PC-9 (cell line): ENCODE data around the gene HNRNPF. TPM values are rescaled to one million over a fixed set of nuclear protein-coding genes. Genes with fewer than 3 reads are reported as not detected.

Experiments used
- BruUV-seq: library from RNA; stranded (reverse); fragments of 400-500 nt; replicated peaks from 2 replicates; lab custom pipeline; 2021; lab: Mats Ljungman, UMichigan
- CTCF ChIA-PET: fragments of 300-600 bp; sonication (Branson Sonifier 250); formaldehyde crosslinking; loops from one replicate; lab custom pipeline; 2022; ENCODE audit warnings: antibody characterized with exemption; lab: Charles Lee
- POLR2A ChIA-PET: fragments of 300-600 bp; sonication (Branson Sonifier 250); formaldehyde crosslinking; loops from one replicate; lab custom pipeline; 2022; ENCODE audit warnings: antibody characterized with exemption; ENCODE audit not compliant: unreplicated experiment; lab: Charles Lee
- DNase-seq, 2 experiments: peaks; one replicate each; pipeline versions ENCODE4 v3.0.0 to v3.0.0-alpha.2; 2015 to 2022; ENCODE audit warnings: mixed read lengths in 1 of 2
- H2AFZ ChIP-seq: fragments of 200-600 bp; sonication (generic); 2 replicates; pipeline ENCODE4 v1.8.1; 2017; ENCODE audit warnings: antibody characterized with exemption
- H3F3A ChIP-seq: fragments of 200-600 bp; sonication (generic); 2 replicates; pipeline ENCODE4 v1.8.1; 2017; ENCODE audit warnings: antibody characterized with exemption, mild to moderate bottlenecking, low read depth; ENCODE audit not compliant: insufficient read depth
- H3K27ac ChIP-seq: fragments of 200-600 bp; sonication (generic); 2 replicates; pipeline ENCODE4 v1.6.1; 2016; ENCODE audit warnings: mixed run types
- H3K27me3 ChIP-seq: fragments of 200-600 bp; sonication (generic); 2 replicates; pipeline ENCODE4 v1.6.1; 2016; ENCODE audit warnings: low read depth, mixed run types; ENCODE audit not compliant: insufficient read depth
- H3K36me3 ChIP-seq: fragments of 200-600 bp; sonication (generic); 2 replicates; pipeline ENCODE4 v1.6.1; 2016; ENCODE audit warnings: low read depth, mixed run types
- H3K4me1 ChIP-seq: fragments of 200-600 bp; sonication (generic); replicated peaks from 2 replicates; pipeline ENCODE4 v1.6.1; 2016; ENCODE audit warnings: mixed run types; ENCODE audit not compliant: insufficient read depth
- H3K4me2 ChIP-seq: fragments of 200-600 bp; sonication (generic); 2 replicates; pipeline ENCODE4 v1.6.1; 2017; ENCODE audit warnings: mixed run types
- H3K4me3 ChIP-seq: fragments of 200-600 bp; sonication (generic); 2 replicates; pipeline ENCODE4 v1.6.1; 2016; ENCODE audit warnings: mixed run types
- H3K79me2 ChIP-seq: fragments of 200-600 bp; sonication (generic); 2 replicates; pipeline ENCODE4 v1.6.1; 2017; ENCODE audit warnings: low read depth, mixed run types
- H3K9me2 ChIP-seq: fragments of 200-600 bp; sonication (generic); 2 replicates; pipeline ENCODE4 v1.8.1; 2017; ENCODE audit warnings: mild to moderate bottlenecking; ENCODE audit not compliant: insufficient read depth
- H3K9me3 ChIP-seq: fragments of 200-600 bp; sonication (generic); 2 replicates; pipeline ENCODE4 v1.8.1; 2016; ENCODE audit warnings: low read depth; ENCODE audit not compliant: insufficient read depth
- H4K20me1 ChIP-seq: fragments of 200-600 bp; sonication (generic); 2 replicates; pipeline ENCODE4 v1.8.1; 2017; ENCODE audit not compliant: insufficient read depth
- CTCF ChIP-seq: fragments of 200-600 bp; sonication (generic); conservative IDR thresholded peaks from 2 replicates; pipeline ENCODE4 v1.6.1; 2017; ENCODE audit warnings: mixed run types, antibody characterized with exemption, mild to moderate bottlenecking, moderate library complexity
- EZH2 ChIP-seq: fragments of 200-600 bp; sonication (generic); IDR thresholded peaks from 2 replicates; pipeline ENCODE4 v1.8.0; 2017; ENCODE audit warnings: antibody characterized with exemption, low read depth
- intact Hi-C: fragments of 100-400 bp; cut with micrococcal nuclease; formaldehyde crosslinking; loops from one replicate; pipeline ENCODE4 v1.10.0; 2022; ENCODE audit not compliant: unreplicated experiment
- total RNA-seq: library from RNA; stranded (reverse); gene quantifications from 2 replicates; pipeline ENCODE4 v1.2.3, GENCODE V29; 2021

Gene HNRNPF
- total RNA-seq, 1 experiment from 2014 or later, result 337 TPM

GRCh38 chr10:43371418-43371817, 37.6 kb downstream of the HNRNPF start, which contains the start of gene FXYD4:
Gene FXYD4 (plus strand): TSS chr10:43371636. CDS start chr10:43373747, 2,111 bp downstream.
- TF ChIP-seq EZH2, result no peak
- TF ChIP-seq CTCF, result no peak
- Histone ChIP-seq H3K27me3 (no peaks in the 10 kb centered on the region), H3K4me1 (peaks cover 8% of the 10 kb centered on the region), H3K36me3 (no peaks in the 10 kb centered on the region), H3K9me2 (no peaks in the 10 kb centered on the region), H4K20me1 (no peaks in the 10 kb centered on the region), H2AFZ (no peak within 1 kb of the TSS), H3K4me2 (no peak within 1 kb of the TSS), H3K79me2 (no peaks in the 10 kb centered on the region), H3K4me3 (no peak within 1 kb of the TSS), H3F3A (no peaks in the 10 kb centered on the region), H3K27ac (no peak within 1 kb of the TSS), H3K9me3 (no peaks in the 10 kb centered on the region)
- ChIA-PET CTCF (no interaction called here), POLR2A (no interaction called here)
- DNase-seq, result no peak
- intact Hi-C loops, result no loop called here
- no TSS peak for BruUV-seq

- Histone ChIP-seq H2AFZ (no peak overlapping the region), H3K27ac (no peak overlapping the region), H3K9me3 (no peaks in the 10 kb centered on the region), H3K4me1 (peaks cover 8% of the 10 kb centered on the region), H3K4me2 (no peak overlapping the region), H4K20me1 (no peaks in the 10 kb centered on the region), H3K9me2 (no peaks in the 10 kb centered on the region), H3K4me3 (no peak overlapping the region), H3K79me2 (no peaks in the 10 kb centered on the region), H3F3A (no peaks in the 10 kb centered on the region), H3K36me3 (no peaks in the 10 kb centered on the region), H3K27me3 (no peaks in the 10 kb centered on the region)
- intact Hi-C loops, result no loop called here
- BruUV-seq, result no TSS peak
- TF ChIP-seq CTCF (no peak), EZH2 (no peak)
- POLR2A ChIA-PET, result no interaction called here
- no peak for DNase-seq
- CTCF ChIA-PET, result no interaction called here
Observed at GRCh38 chr10:43370671-43371215, 38.2 kb downstream of the HNRNPF start.

- intact Hi-C loops, result no loop called here
- no peaks in the 10 kb centered on the region for H3K79me2 ChIP-seq
Observed at GRCh38 chr10:43369921-43370320, 39.1 kb downstream of the HNRNPF start.

More at GRCh38 chr10:43369921-43370320, 39.1 kb downstream of the HNRNPF start:
- ChIA-PET CTCF (no interaction called here), POLR2A (no interaction called here)
- Histone ChIP-seq H3K4me1 (no peaks in the 10 kb centered on the region), H3K9me2 (no peaks in the 10 kb centered on the region), H3K36me3 (no peaks in the 10 kb centered on the region), H3K27ac (no peak overlapping the region), H3K4me2 (no peak overlapping the region), H3K4me3 (no peak overlapping the region), H3K9me3 (no peaks in the 10 kb centered on the region), H2AFZ (no peak overlapping the region), H3K27me3 (no peaks in the 10 kb centered on the region), H3F3A (no peaks in the 10 kb centered on the region), H4K20me1 (no peaks in the 10 kb centered on the region)
- no TSS peak for BruUV-seq
- DNase-seq, result no peak
- TF ChIP-seq CTCF, result no peak
- no peak for TF ChIP-seq EZH2
